GM12891 (cell line): ENCODE data around the gene TMEM117.

Experiments
- PAX5 ChIP-seq: IDR thresholded peaks from 2 replicates; pipeline ENCODE4 v1.6.1; 2011; ENCODE audit warnings: low read length, moderate library complexity, mild to moderate bottlenecking; ENCODE audit not compliant: insufficient read depth, severe bottlenecking
- POLR2A ChIP-seq: IDR thresholded peaks from 2 replicates; pipeline ENCODE4 v1.6.1; 2011; ENCODE audit warnings: low read depth, low read length, control low read depth
- POLR2AphosphoS5 ChIP-seq: IDR thresholded peaks from 2 replicates; pipeline ENCODE4 v1.6.1; 2011; ENCODE audit warnings: low read depth, low read length, control low read depth
- POU2F2 ChIP-seq: IDR thresholded peaks from 2 replicates; pipeline ENCODE4 v1.6.1; 2011; ENCODE audit warnings: low read depth, mild to moderate bottlenecking, control low read depth, low read length, moderate library complexity
- SPI1 ChIP-seq: IDR thresholded peaks from 2 replicates; pipeline ENCODE4 v1.6.1; 2011; ENCODE audit warnings: low read depth, low read length, control low read depth
- TAF1 ChIP-seq: IDR thresholded peaks from 2 replicates; pipeline ENCODE4 v1.6.1; 2011; ENCODE audit warnings: low read depth, low read length, control low read depth

DNA sequence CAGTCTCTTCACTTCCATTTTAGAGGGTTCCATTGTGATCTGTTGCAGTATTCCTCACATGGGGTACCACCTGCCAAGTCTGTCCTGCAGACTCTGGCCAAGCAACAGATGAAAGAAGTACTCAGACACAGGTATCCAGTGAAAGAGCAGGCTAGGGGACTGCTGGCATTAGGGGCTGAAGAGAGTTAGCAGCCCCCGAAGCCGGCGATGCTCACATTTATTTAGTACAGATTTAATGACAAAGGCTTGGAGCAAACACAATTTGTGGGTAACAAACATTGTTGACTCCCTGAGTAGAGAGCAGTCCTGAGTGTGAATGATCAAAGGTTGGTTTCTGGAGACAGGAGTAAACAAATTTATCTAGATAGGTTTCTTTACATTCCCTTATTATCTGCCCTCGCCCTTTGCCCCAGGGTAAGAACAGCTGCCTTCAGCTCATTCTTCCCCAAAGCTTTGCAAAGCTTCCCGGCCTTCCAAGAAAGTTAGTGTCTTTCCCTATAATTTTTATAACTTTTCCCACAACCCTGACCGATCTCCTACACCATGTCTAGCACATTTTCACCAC, 144.8 kb downstream of the TMEM117 start:
- TF ChIP-seq POLR2AphosphoS5 (no peak), TAF1 (no peak), POLR2A (no peak), SPI1 (no peak), POU2F2 (no peak), PAX5 (no peak)
